HUES6 (cell line): ENCODE data around the gene DENND1A.

ENCODE experiments used
- H3K27ac ChIP-seq: 2 replicates; pipeline ENCODE4 v1.7.0; 2013; ENCODE audit warnings: low read depth, mild to moderate bottlenecking, low read length, inconsistent platforms
- H3K27me3 ChIP-seq: 2 replicates; pipeline ENCODE4 v1.6.1; 2013; ENCODE audit warnings: low read length; ENCODE audit not compliant: control insufficient read depth, insufficient read depth
- H3K36me3 ChIP-seq: 2 replicates; pipeline ENCODE4 v1.6.1; 2013; ENCODE audit warnings: low read length; ENCODE audit not compliant: control insufficient read depth, insufficient read depth
- H3K4me1 ChIP-seq: 2 replicates; pipeline ENCODE4 v1.6.1; 2013; ENCODE audit warnings: low read length; ENCODE audit not compliant: control insufficient read depth, insufficient read depth
- H3K4me3 ChIP-seq: 2 replicates; pipeline ENCODE4 v1.5.1; 2013; ENCODE audit warnings: low read depth, low read length
- H3K9ac ChIP-seq: one replicate; pipeline ENCODE4 v1.6.1; 2013; ENCODE audit warnings: mild to moderate bottlenecking, low read length
- H3K9me3 ChIP-seq: 2 replicates; pipeline ENCODE4 v1.6.1; 2013; ENCODE audit warnings: low read depth, low read length; ENCODE audit not compliant: control insufficient read depth, insufficient read depth

Gene DENND1A

DNA sequence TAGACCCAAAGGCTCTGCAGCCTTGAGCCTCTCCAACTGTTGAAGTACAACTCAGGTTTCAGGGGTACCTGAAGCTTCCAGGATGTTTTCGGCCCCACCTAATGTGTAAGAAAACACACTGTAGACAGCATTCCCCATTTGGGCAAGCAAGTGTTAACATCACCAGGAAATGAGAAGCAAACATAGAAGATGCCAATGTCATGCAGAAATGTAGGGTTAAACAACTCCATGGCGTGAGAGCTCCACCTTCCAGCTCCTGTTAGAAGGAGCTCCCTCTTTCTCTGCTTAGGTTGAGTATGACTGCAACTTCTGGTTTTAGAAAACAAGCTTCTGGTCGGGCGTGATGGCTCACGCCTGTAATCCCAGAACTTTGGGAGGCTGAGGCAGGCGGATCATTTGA lies 31.0 kb upstream of the DENND1A start:
- Histone ChIP-seq H3K36me3 (no peaks in the 10 kb centered on the region), H3K27me3 (peaks cover 32% of the 10 kb centered on the region), H3K9ac (no peak overlapping the region), H3K9me3 (no peaks in the 10 kb centered on the region), H3K4me1 (peaks cover 9% of the 10 kb centered on the region), H3K27ac (no peak overlapping the region), H3K4me3 (no peak overlapping the region)

- no peak overlapping the region for H3K4me3 ChIP-seq
- H3K27me3 ChIP-seq, result peaks cover 32% of the 10 kb centered on the region
- H3K9ac ChIP-seq, result no peak overlapping the region
- H3K27ac ChIP-seq, result no peak overlapping the region
- no peaks in the 10 kb centered on the region for H3K36me3 ChIP-seq
- H3K4me1 ChIP-seq, result peaks cover 7% of the 10 kb centered on the region
- no peaks in the 10 kb centered on the region for H3K9me3 ChIP-seq
Observed at GRCh38 chr9:123960366-123960765, 30.4 kb upstream of the DENND1A start.

DNA sequence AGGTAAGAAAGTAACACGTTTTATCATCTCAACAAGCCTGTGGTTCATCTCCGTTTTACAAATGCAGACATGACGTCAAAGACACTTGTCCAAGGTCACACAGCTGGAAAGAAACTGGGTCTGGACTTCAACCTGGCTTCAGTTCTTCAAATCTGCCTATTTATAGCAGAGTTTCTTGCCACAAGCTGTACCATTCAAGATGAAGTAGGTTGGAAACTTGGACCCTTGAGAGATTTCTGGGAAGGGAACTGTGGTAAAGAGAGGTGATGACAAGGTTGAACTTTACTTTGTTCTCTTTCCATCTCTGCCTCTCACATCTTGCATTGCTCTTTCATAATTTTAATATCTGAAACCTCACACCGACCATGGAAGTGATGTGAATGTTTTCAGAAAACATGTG lies 29.9 kb upstream of the DENND1A start:
- H3K27me3 ChIP-seq, result peaks cover 27% of the 10 kb centered on the region
- H3K36me3 ChIP-seq, result no peaks in the 10 kb centered on the region
- H3K9ac ChIP-seq, result no peak overlapping the region
- no peak overlapping the region for H3K27ac ChIP-seq
- H3K4me1 ChIP-seq, result peaks cover 7% of the 10 kb centered on the region
- H3K9me3 ChIP-seq, result no peaks in the 10 kb centered on the region
- no peak overlapping the region for H3K4me3 ChIP-seq

DNA sequence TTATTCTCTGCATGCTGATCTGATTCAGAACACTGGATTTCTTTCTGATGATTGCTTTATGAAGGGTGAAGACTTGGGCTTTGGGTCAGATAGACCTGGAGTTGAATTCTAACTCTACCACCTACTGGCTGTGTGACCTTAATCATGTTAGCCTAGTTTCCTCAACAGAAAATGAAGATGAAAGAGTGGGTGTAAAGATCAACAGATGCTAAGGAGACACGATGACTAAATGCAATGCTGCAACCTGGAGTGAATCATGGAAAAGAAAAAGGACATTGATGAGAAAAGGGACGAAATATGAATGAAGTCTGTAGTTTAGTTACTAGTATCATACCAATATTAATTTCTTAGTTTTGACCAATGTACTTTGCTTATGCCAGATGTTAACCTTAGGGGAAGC lies 27.8 kb upstream of the DENND1A start:
- Histone ChIP-seq H3K36me3 (no peaks in the 10 kb centered on the region), H3K4me1 (peaks cover 7% of the 10 kb centered on the region), H3K9ac (no peak overlapping the region), H3K27me3 (peaks cover 25% of the 10 kb centered on the region; the same call in 1 of the 2 replicates), H3K27ac (no peak overlapping the region), H3K4me3 (no peak overlapping the region), H3K9me3 (no peaks in the 10 kb centered on the region)

- Histone ChIP-seq H3K4me3 (no peak overlapping the region), H3K27me3 (peaks cover 25% of the 10 kb centered on the region; the same call in 1 of the 2 replicates), H3K36me3 (no peaks in the 10 kb centered on the region), H3K27ac (no peak overlapping the region), H3K4me1 (peaks cover 7% of the 10 kb centered on the region), H3K9ac (no peak overlapping the region), H3K9me3 (no peaks in the 10 kb centered on the region)
Observed at GRCh38 chr9:123957168-123957721, 27.3 kb upstream of the DENND1A start.

GRCh38 chr9:123955637-123956036 lies 25.7 kb upstream of the DENND1A start:
- H3K9ac ChIP-seq, result no peak overlapping the region
- no peak overlapping the region for H3K4me3 ChIP-seq
- H3K36me3 ChIP-seq, result no peaks in the 10 kb centered on the region
- peaks cover 18% of the 10 kb centered on the region; the same call in 1 of the 2 replicates for H3K27me3 ChIP-seq
- H3K27ac ChIP-seq, result no peak overlapping the region
- H3K9me3 ChIP-seq, result no peaks in the 10 kb centered on the region
- peaks cover 2% of the 10 kb centered on the region; the same call in 1 of the 2 replicates for H3K4me1 ChIP-seq

- Histone ChIP-seq H3K36me3 (no peaks in the 10 kb centered on the region), H3K27me3 (peaks cover 14% of the 10 kb centered on the region; the same call in 1 of the 2 replicates), H3K4me1 (no peaks in the 10 kb centered on the region), H3K9ac (no peak overlapping the region), H3K27ac (no peak overlapping the region), H3K9me3 (no peaks in the 10 kb centered on the region), H3K4me3 (no peak overlapping the region)
Observed at GRCh38 chr9:123954518-123955280, 24.8 kb upstream of the DENND1A start.

DNA sequence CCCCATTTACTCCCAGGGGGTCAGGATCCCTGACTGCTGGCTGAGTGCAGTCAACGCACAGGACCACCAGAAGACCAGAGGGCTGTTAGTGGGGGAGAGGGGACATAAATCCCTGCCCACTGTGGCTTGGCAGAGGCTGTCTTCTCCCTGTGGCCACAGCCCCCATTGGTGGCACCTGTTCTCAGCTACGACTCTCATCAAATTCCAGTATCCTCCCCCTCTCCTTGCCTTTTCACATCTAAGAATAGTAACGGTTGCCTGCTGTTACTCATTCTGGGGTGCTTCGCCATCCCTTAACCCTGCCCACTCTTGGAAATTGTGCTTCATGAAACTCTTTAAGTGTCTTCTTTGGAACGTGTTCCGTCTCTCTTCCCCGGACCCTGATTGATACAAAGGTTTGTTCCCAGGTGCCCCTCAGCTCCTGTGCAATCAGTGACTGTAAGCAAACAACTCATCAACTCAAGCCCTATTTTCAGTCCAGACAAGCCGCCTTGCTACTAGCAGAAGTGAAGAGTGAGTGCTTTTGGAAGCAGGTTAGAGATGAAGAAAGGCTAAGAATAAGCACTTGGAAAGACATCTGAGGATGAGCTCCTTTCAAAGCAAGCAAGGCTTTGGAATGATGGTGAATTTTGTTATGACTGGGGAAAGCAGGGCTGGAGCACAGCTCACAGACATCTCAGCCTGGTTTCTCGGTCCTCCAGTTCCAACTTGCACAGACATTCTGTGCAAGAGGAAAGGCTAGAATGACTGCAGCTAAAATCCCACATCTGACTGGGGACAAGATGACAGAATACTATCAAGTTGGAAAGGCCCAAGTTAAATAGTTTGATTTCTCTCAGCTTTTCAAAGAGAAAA lies 22.9 kb upstream of the DENND1A start:
- Histone ChIP-seq H3K27ac (no peak overlapping the region), H3K27me3 (0 out of 2 replicates have a peak, but pooled peaks cover 5% of the 10 kb centered on the region), H3K9ac (no peak overlapping the region), H3K4me3 (no peak overlapping the region), H3K4me1 (no peaks in the 10 kb centered on the region), H3K36me3 (no peaks in the 10 kb centered on the region), H3K9me3 (no peaks in the 10 kb centered on the region)

GRCh38 chr9:123948286-123948685 lies 18.4 kb upstream of the DENND1A start:
- Histone ChIP-seq H3K27ac (no peak overlapping the region), H3K9ac (no peak overlapping the region), H3K4me1 (peaks cover 3% of the 10 kb centered on the region; the same call in 1 of the 2 replicates)

GRCh38 chr9:123947326-123947725 lies 17.4 kb upstream of the DENND1A start:
- Histone ChIP-seq H3K9me3 (no peaks in the 10 kb centered on the region), H3K4me1 (peaks cover 3% of the 10 kb centered on the region; the same call in 1 of the 2 replicates), H3K27ac (no peak overlapping the region), H3K27me3 (no peaks in the 10 kb centered on the region), H3K36me3 (no peaks in the 10 kb centered on the region), H3K4me3 (no peak overlapping the region), H3K9ac (no peak overlapping the region)

More at GRCh38 chr9:123948286-123948685, 18.4 kb upstream of the DENND1A start:
- no peaks in the 10 kb centered on the region for H3K27me3 ChIP-seq
- H3K36me3 ChIP-seq, result no peaks in the 10 kb centered on the region
- no peaks in the 10 kb centered on the region for H3K9me3 ChIP-seq
- no peak overlapping the region for H3K4me3 ChIP-seq
